ENCODE measurements around the gene CDC42. TPM values are rescaled to one million over a fixed set of nuclear protein-coding genes. Genes with fewer than 3 reads are reported as not detected.

Gene CDC42
- total and polyA plus RNA-seq, 2 of the 13 experiments (the other 11 are each of a cell fraction or from before 2014, with no cell fraction given), result 138 to 237 TPM

DNA sequence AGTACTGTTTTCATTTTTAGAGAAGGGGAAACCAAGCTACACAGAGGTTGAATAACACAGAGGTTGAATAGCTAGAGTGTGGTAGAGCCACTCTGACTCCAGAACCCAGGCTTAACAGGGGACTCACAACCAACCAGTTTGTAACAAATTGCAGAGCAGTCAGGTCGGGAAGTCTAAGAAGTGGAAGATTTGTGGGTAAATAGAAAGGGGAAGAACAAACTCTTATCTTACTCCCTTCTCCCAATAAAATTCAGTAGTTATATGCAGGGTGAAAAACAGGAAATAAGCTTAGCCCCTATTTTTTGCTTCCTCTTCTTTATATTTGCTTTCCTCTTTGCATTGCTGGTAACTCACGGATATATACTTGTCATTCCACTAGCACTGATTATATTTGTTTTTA lies 23.2 kb downstream of the CDC42 start:
- intact Hi-C loops (cut with micrococcal nuclease; ENCODE audit: unreplicated experiment) (no loop called here), in situ Hi-C loops (cut with HindIII; ENCODE audit: extremely low pct_ligation_motif_present, low pct_unique_long_range_greater_than_20kb) (no loop called here)
- ATAC-seq (no peak), FAIRE-seq (no peak), DNase-seq (ENCODE audit: low spot score) (no peak)
- WGBS (ENCODE audit: low lambda C conversion rate), result 92% methylated on average over 2 of the region's 2 CpGs
- ChIA-PET POLR2A (no interaction called here), CTCF (ENCODE audit: low intra/inter-chr PET ratio, low total read pairs) (no interaction called here)
- Histone ChIP-seq H3K4me1 (ENCODE audit: insufficient read depth, low read length) (peaks cover 33% of the 10 kb centered on the region), H3K9me3 (ENCODE audit: low read length) (no peaks in the 10 kb centered on the region), H2AFZ (ENCODE audit: low read length) (no peak overlapping the region), H3K27me3 (ENCODE audit: control insufficient read depth in 1 of 2, insufficient read depth in 2 of 2, low read length in 2 of 2) (no peaks in the 10 kb centered on the region; a peak in 1 of 5 replicates), H3K36me3 (replicated peaks in 1 of 2; ENCODE audit: control insufficient read depth in 1 of 2, insufficient read depth in 2 of 2, low read length in 2 of 2) (peaks cover 4 to 22% of the 10 kb centered on the region in 2 experiments; a peak in 4 of 5 replicates), H3K4me2 (ENCODE audit: low read depth, low read length) (no peak overlapping the region), H3K79me2 (ENCODE audit: insufficient read depth, low read length) (peaks cover 78% of the 10 kb centered on the region), H3K9ac (ENCODE audit: insufficient read depth, low read depth, low read length) (no peak overlapping the region), H4K20me1 (ENCODE audit: insufficient read depth, low read length) (peaks cover 67% of the 10 kb centered on the region), H3K27ac (ENCODE audit: extremely low read length, insufficient read depth, low read length) (no peak overlapping the region), H3K4me3 (replicated peaks in 1 of 3; ENCODE audit: insufficient read depth in 1 of 3, low read depth in 2 of 3, low read length in 3 of 3) (no peak overlapping the region)
- BruUV-seq (replicated peaks), result no TSS peak
- TF ChIP-seq ZNF589 (CRISPR knock-in tag; conservative IDR thresholded peaks at IDR 0.05) (no peak), ZNF367 (CRISPR knock-in tag; IDR thresholded peaks at IDR 0.05; ENCODE audit: borderline replicate concordance) (no peak), BHLHE40 (IDR thresholded peaks at IDR 0.05; ENCODE audit: low read length) (no peak)

DNA sequence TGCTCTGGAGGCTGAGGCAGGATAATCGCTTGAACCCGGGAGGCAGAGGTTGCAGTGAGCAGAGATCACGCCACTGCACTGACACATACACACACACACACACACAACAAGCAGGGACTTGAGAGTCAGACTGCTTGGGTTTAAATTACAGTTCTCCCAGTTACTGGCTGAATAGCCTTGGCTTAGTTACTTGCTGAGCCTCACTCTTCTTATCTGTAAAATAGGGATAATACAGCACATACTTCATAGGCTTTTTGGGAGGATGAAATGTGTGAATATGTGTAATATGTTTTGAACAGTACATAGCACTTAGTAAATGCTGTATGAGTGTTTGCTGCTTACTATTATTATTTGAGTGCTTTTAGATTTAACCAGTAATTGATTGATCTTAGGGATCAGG lies 23.8 kb downstream of the CDC42 start:
- Histone ChIP-seq H3K27me3 (ENCODE audit: control insufficient read depth in 1 of 2, insufficient read depth in 2 of 2, low read length in 2 of 2) (no peaks in the 10 kb centered on the region; a peak in 1 of 5 replicates), H3K4me2 (ENCODE audit: low read depth, low read length) (no peak overlapping the region), H4K20me1 (ENCODE audit: insufficient read depth, low read length) (peaks cover 62% of the 10 kb centered on the region), H3K4me1 (ENCODE audit: insufficient read depth, low read length) (peaks cover 30% of the 10 kb centered on the region), H3K36me3 (replicated peaks in 1 of 2; ENCODE audit: control insufficient read depth in 1 of 2, insufficient read depth in 2 of 2, low read length in 2 of 2) (peaks cover 6 to 27% of the 10 kb centered on the region in 2 experiments; a peak in 4 of 5 replicates), H3K4me3 (replicated peaks in 1 of 3; ENCODE audit: insufficient read depth in 1 of 3, low read depth in 2 of 3, low read length in 3 of 3) (no peak overlapping the region), H3K9ac (ENCODE audit: insufficient read depth, low read depth, low read length) (no peak overlapping the region), H2AFZ (ENCODE audit: low read length) (no peak overlapping the region), H3K9me3 (ENCODE audit: low read length) (no peaks in the 10 kb centered on the region), H3K27ac (ENCODE audit: extremely low read length, insufficient read depth, low read length) (no peak overlapping the region), H3K79me2 (ENCODE audit: insufficient read depth, low read length) (peaks cover 76% of the 10 kb centered on the region)
- in situ Hi-C loops (cut with HindIII; ENCODE audit: extremely low pct_ligation_motif_present, low pct_unique_long_range_greater_than_20kb) (no loop called here), intact Hi-C loops (cut with micrococcal nuclease; ENCODE audit: unreplicated experiment) (no loop called here)
- ATAC-seq (no peak), FAIRE-seq (no peak), DNase-seq (ENCODE audit: low spot score) (no peak)
- 100% methylated on average over 3 of the region's 3 CpGs for WGBS (ENCODE audit: low lambda C conversion rate)
- TF ChIP-seq, protein P1, sequence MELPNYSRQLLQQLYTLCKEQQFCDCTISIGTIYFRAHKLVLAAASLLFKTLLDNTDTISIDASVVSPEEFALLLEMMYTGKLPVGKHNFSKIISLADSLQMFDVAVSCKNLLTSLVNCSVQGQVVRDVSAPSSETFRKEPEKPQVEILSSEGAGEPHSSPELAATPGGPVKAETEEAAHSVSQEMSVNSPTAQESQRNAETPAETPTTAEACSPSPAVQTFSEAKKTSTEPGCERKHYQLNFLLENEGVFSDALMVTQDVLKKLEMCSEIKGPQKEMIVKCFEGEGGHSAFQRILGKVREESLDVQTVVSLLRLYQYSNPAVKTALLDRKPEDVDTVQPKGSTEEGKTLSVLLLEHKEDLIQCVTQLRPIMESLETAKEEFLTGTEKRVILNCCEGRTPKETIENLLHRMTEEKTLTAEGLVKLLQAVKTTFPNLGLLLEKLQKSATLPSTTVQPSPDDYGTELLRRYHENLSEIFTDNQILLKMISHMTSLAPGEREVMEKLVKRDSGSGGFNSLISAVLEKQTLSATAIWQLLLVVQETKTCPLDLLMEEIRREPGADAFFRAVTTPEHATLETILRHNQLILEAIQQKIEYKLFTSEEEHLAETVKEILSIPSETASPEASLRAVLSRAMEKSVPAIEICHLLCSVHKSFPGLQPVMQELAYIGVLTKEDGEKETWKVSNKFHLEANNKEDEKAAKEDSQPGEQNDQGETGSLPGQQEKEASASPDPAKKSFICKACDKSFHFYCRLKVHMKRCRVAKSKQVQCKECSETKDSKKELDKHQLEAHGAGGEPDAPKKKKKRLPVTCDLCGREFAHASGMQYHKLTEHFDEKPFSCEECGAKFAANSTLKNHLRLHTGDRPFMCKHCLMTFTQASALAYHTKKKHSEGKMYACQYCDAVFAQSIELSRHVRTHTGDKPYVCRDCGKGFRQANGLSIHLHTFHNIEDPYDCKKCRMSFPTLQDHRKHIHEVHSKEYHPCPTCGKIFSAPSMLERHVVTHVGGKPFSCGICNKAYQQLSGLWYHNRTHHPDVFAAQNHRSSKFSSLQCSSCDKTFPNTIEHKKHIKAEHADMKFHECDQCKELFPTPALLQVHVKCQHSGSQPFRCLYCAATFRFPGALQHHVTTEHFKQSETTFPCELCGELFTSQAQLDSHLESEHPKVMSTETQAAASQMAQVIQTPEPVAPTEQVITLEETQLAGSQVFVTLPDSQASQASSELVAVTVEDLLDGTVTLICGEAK (IDR thresholded peaks at IDR 0.05), result no peak
- TF ChIP-seq, protein P1 (CRISPR knock-in tag; IDR thresholded peaks at IDR 0.05), result no peak
- TF ChIP-seq ZNF629 (CRISPR knock-in tag; conservative IDR thresholded peaks at IDR 0.05), result peak; percentile 74
- POLR2A ChIA-PET, result no interaction called here
- BruUV-seq (replicated peaks), result no TSS peak
- CTCF ChIA-PET (ENCODE audit: low intra/inter-chr PET ratio, low total read pairs), result no interaction called here

Data from HepG2 (cell line).